Left lung (tissue), 10 donors: ENCODE data around the gene ASIC1. TPM values are rescaled to one million over a fixed set of nuclear protein-coding genes. Genes with fewer than 3 reads are reported as not detected.

Experiments
- ATAC-seq: fragments of 200-7000 bp; cut with Tn5 transposase; one replicate; pipeline ENCODE4 v1.9.1; 2020; ENCODE audit warnings: moderate library complexity
- DNase-seq, 4 donors: peaks; one replicate each; pipeline ENCODE4 v3.0.0-alpha.2; 2013 to 2020
- H3K27ac ChIP-seq, 2 donors: fragments of 200-600 bp; sonication (generic) in 1 of 2; one replicate each; pipeline versions ENCODE4 v1.5.0 to v1.8.0; 2020 to 2021
- H3K27me3 ChIP-seq, 2 donors: fragments of 200-600 bp; sonication (generic) in 1 of 2; one replicate each; pipeline versions ENCODE4 v1.5.0 to v1.8.0; 2020 to 2021
- H3K36me3 ChIP-seq, 2 donors: fragments of 200-600 bp; sonication (generic) in 1 of 2; one replicate each; pipeline versions ENCODE4 v1.5.0 to v1.8.0; 2020 to 2021
- H3K4me1 ChIP-seq, 2 donors: fragments of 200-600 bp; one replicate each; pipeline ENCODE4 v1.8.0; 2021
- H3K4me3 ChIP-seq, 2 donors: fragments of 200-600 bp; sonication (generic) in 1 of 2; one replicate each; pipeline versions ENCODE4 v1.5.0 to v1.8.0; 2020 to 2021; ENCODE audit warnings: mild to moderate bottlenecking in 1 of 2
- H3K9me3 ChIP-seq, 2 donors: fragments of 200-600 bp; sonication (generic) in 1 of 2; one replicate each; pipeline versions ENCODE4 v1.5.0 to v1.8.0; 2020 to 2021
- CTCF ChIP-seq, 2 donors: fragments of 200-600 bp; sonication (generic) in 1 of 2; IDR thresholded peaks; one replicate each; pipeline versions ENCODE4 v1.5.0 to v1.8.0; 2021; ENCODE audit warnings: antibody characterized with exemption in 2 of 2
- intact Hi-C, 2 donors: fragments of 100-400 bp; cut with DNase I; formaldehyde crosslinking; loops; one replicate each; pipeline versions ENCODE4 v1.11.2 to v1.14.2; 2022
- polyA plus RNA-seq, 6 donors: library from polyadenylated mRNA; unstranded; fragments of 120-200 nt; gene quantifications; one replicate each; pipeline ENCODE4 v1.2.1, GENCODE V29; 2013; ENCODE audit not compliant: insufficient read length in 6 of 6
- total RNA-seq, 2 donors: library from RNA; stranded (reverse); fragmentation: NEBNext Ultra II Directional; extraction: Animal tissue kit (Norgen Biotek cat#: 25700); gene quantifications; one replicate each; pipeline ENCODE4 v1.2.1, GENCODE V29; 2021
- donor health status: DM: no; HTN: yes; CAD: no.
- donor health status: DM: no; HTN: no; CAD: no.

The ASIC1 gene
- total and polyA plus RNA-seq, 8 donors = 2.1 to 15.4 (median 8.7) TPM

- no peak for TF ChIP-seq CTCF (IDR thresholded peaks at IDR 0.05)
- DNase-seq (no peak), ATAC-seq (peak; percentile 15)
- no peak overlapping the region for H3K27ac ChIP-seq
- no peaks in the 10 kb centered on the region for H3K9me3 ChIP-seq
- H3K4me3 ChIP-seq = no peak overlapping the region
- H3K36me3 ChIP-seq = no peaks in the 10 kb centered on the region
- intact Hi-C loops = loop anchor here in 1 of 2 donors (5.0 kb wide), 1 partner anchor 89 kb away; the partner anchor contains the start of gene AQP6
- peaks cover 6 to 43% of the 10 kb centered on the region in 2 donors for H3K27me3 ChIP-seq
- peaks cover 8 to 24% of the 10 kb centered on the region in 2 donors for H3K4me1 ChIP-seq
These were observed 3.8 kb downstream of the ASIC1 start for GRCh38 chr12:50061171-50061570.

GRCh38 chr12:50061946-50062686 lies 4.7 kb downstream of the ASIC1 start:
- no peak for TF ChIP-seq CTCF (IDR thresholded peaks at IDR 0.05)
- Histone ChIP-seq H3K4me3 (no peak overlapping the region), H3K36me3 (no peaks in the 10 kb centered on the region), H3K4me1 (peaks cover 2 to 14% of the 10 kb centered on the region in 2 donors), H3K27ac (no peak overlapping the region), H3K27me3 (peaks cover 0 to 33% of the 10 kb centered on the region in 2 donors), H3K9me3 (no peaks in the 10 kb centered on the region)
- DNase-seq (no peak), ATAC-seq (no peak)
- intact Hi-C loops = loop anchor here in 1 of 2 donors (5.0 kb wide), 1 partner anchor 90 kb away; the partner anchor contains the start of gene AQP6

GRCh38 chr12:50062728-50063460 lies 5.5 kb downstream of the ASIC1 start:
- H3K4me1 ChIP-seq = peaks cover 0 to 8% of the 10 kb centered on the region in 2 donors
- H3K27ac ChIP-seq = no peak overlapping the region
- no peak overlapping the region for H3K4me3 ChIP-seq
- no peak for DNase-seq
- peaks cover 0 to 26% of the 10 kb centered on the region in 2 donors for H3K27me3 ChIP-seq
- no peaks in the 10 kb centered on the region for H3K36me3 ChIP-seq
- no peak for TF ChIP-seq CTCF (IDR thresholded peaks at IDR 0.05)
- intact Hi-C loops = loop anchor here in 1 of 2 donors (5.0 kb wide), 1 partner anchor 91 kb away; the partner anchor contains the start of gene AQP6
- no peak for ATAC-seq
- no peaks in the 10 kb centered on the region for H3K9me3 ChIP-seq

- H3K4me3 ChIP-seq = no peak overlapping the region
- ATAC-seq = no peak
- intact Hi-C loops = no loop called here
- no peak overlapping the region for H3K27ac ChIP-seq
- H3K9me3 ChIP-seq = no peaks in the 10 kb centered on the region
- TF ChIP-seq CTCF (IDR thresholded peaks at IDR 0.05) = no peak
- no peaks in the 10 kb centered on the region for H3K36me3 ChIP-seq
- peaks cover 3 to 6% of the 10 kb centered on the region in 2 donors for H3K4me1 ChIP-seq
- DNase-seq = no peak
- peaks cover 0 to 9% of the 10 kb centered on the region in 2 donors for H3K27me3 ChIP-seq
These were observed 8.4 kb downstream of the ASIC1 start for GRCh38 chr12:50065726-50066310.

- Histone ChIP-seq H3K27ac (no peak overlapping the region), H3K36me3 (no peaks in the 10 kb centered on the region), H3K9me3 (no peaks in the 10 kb centered on the region), H3K27me3 (peaks cover 0 to 9% of the 10 kb centered on the region in 2 donors), H3K4me3 (no peak overlapping the region), H3K4me1 (peaks cover 3 to 8% of the 10 kb centered on the region in 2 donors)
- no peak for TF ChIP-seq CTCF (IDR thresholded peaks at IDR 0.05)
- DNase-seq (no peak), ATAC-seq (peak; percentile 29)
- intact Hi-C loops = no loop called here
These were observed 9.0 kb downstream of the ASIC1 start for GRCh38 chr12:50066402-50066801.
